ENCODE data around the gene YKT6. TPM values are rescaled to one million over a fixed set of nuclear protein-coding genes. Genes with fewer than 3 reads are reported as not detected.
"Not testable (repeated sequence)": the region's sequence is repeated elsewhere in the genome, so short reads cannot be mapped to it uniquely, and the experiment has no call there.

Gene YKT6
- total RNA-seq, 1 donor from 2014 or later = 89.5 TPM

DNA sequence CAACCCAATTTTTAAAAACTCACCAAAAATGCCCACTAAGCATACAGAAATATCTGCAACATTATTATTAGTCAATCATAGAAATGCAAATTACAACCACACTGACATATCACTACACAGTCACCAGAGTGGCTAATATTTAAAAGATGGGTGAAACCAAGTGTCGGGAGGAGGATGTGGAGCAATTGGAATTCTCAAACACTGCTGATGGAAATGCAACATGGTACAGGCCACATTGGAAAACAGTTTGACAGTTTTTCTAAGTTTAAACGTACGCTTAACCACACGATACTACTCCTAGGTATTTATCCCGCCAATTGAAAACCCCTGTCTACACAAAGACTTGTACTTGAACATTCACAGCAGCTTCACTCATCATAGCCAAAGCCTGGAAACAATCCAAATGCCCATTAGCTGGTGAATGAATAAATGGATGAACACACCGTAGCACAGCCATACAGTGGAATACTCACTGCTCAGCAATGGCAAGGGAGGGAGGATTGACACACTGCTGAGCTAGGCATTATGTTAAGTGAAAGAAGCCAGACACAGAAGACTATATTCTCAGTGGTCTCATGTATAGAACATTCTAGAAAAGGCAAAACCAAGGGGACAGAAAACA lies 27.9 kb upstream of the YKT6 start:
- no peak for TF ChIP-seq CTCF (IDR thresholded peaks at IDR 0.05)

GRCh38 chr7:44173911-44174693 lies 26.7 kb upstream of the YKT6 start:
- no peak overlapping the region for H3K27ac Mint-ChIP-seq (ENCODE audit: unreplicated experiment)
- peaks cover 4% of the 10 kb centered on the region for H3K4me1 Mint-ChIP-seq (ENCODE audit: unreplicated experiment)
- H3K27me3 Mint-ChIP-seq (ENCODE audit: unreplicated experiment) = peaks cover 49% of the 10 kb centered on the region
- peak; percentile 19 for DNase-seq (ENCODE audit: extremely low spot score, unreplicated experiment)
- H3K4me3 Mint-ChIP-seq (ENCODE audit: unreplicated experiment) = no peak overlapping the region
- peaks cover 13% of the 10 kb centered on the region for H3K9me3 Mint-ChIP-seq (ENCODE audit: unreplicated experiment)
- TF ChIP-seq CTCF (IDR thresholded peaks at IDR 0.05) = no peak
- no peaks in the 10 kb centered on the region for H3K36me3 Mint-ChIP-seq (ENCODE audit: unreplicated experiment)

More for the DNA sequence above, 27.9 kb upstream of the YKT6 start:
- Mint-ChIP-seq H3K27ac (ENCODE audit: unreplicated experiment) (no peak overlapping the region), H3K27me3 (ENCODE audit: unreplicated experiment) (peaks cover 58% of the 10 kb centered on the region), H3K36me3 (ENCODE audit: unreplicated experiment) (no peaks in the 10 kb centered on the region), H3K9me3 (ENCODE audit: unreplicated experiment) (peaks cover 13% of the 10 kb centered on the region), H3K4me3 (ENCODE audit: unreplicated experiment) (no peak overlapping the region), H3K4me1 (ENCODE audit: unreplicated experiment) (peaks cover 3% of the 10 kb centered on the region)
- no peak for DNase-seq (ENCODE audit: extremely low spot score, unreplicated experiment)

- not testable (repeated sequence) for H3K4me3 Mint-ChIP-seq (ENCODE audit: unreplicated experiment); H3K27ac Mint-ChIP-seq (ENCODE audit: unreplicated experiment); H3K36me3 Mint-ChIP-seq (ENCODE audit: unreplicated experiment); H3K4me1 Mint-ChIP-seq (ENCODE audit: unreplicated experiment); DNase-seq (ENCODE audit: extremely low spot score, unreplicated experiment)
- Mint-ChIP-seq H3K9me3 (ENCODE audit: unreplicated experiment) (peaks cover 13% of the 10 kb centered on the region), H3K27me3 (ENCODE audit: unreplicated experiment) (peaks cover 49% of the 10 kb centered on the region)
Measured at GRCh38 chr7:44174694-44174948, 26.2 kb upstream of the YKT6 start.

DNA sequence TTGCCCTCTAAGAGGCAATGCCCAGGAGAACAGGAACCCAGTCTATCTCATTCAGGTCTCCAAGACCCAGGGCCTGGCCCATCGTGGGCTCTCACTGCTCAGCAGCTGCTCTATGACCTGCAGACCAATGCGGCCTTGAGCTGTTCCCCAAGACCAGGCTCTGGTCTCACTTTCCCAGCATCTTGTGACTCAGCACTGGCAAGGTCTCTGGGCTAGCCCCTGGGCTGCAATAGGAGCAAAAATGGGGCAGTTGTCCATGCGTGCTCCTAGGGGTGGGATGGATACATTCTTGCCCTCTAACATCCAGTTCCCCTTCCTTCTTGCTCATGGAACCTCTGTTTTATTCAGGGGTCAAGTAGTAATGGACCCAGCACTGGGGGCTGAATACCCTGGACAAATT lies 25.0 kb upstream of the YKT6 start:
- Mint-ChIP-seq H3K9me3 (ENCODE audit: unreplicated experiment) (peaks cover 10% of the 10 kb centered on the region), H3K36me3 (ENCODE audit: unreplicated experiment) (no peaks in the 10 kb centered on the region), H3K4me1 (ENCODE audit: unreplicated experiment) (peaks cover 4% of the 10 kb centered on the region), H3K4me3 (ENCODE audit: unreplicated experiment) (no peak overlapping the region), H3K27ac (ENCODE audit: unreplicated experiment) (no peak overlapping the region), H3K27me3 (ENCODE audit: unreplicated experiment) (peaks cover 39% of the 10 kb centered on the region)
- DNase-seq (ENCODE audit: extremely low spot score, unreplicated experiment) = peak; percentile 56
- no peak for TF ChIP-seq CTCF (IDR thresholded peaks at IDR 0.05)

GRCh38 chr7:44176486-44176885 lies 24.3 kb upstream of the YKT6 start:
- peak; percentile 79 for DNase-seq (ENCODE audit: extremely low spot score, unreplicated experiment)
- TF ChIP-seq CTCF (IDR thresholded peaks at IDR 0.05) = no peak
- peaks cover 43% of the 10 kb centered on the region for H3K27me3 Mint-ChIP-seq (ENCODE audit: unreplicated experiment)
- H3K4me1 Mint-ChIP-seq (ENCODE audit: unreplicated experiment) = peaks cover 4% of the 10 kb centered on the region
- no peaks in the 10 kb centered on the region for H3K36me3 Mint-ChIP-seq (ENCODE audit: unreplicated experiment)
- H3K4me3 Mint-ChIP-seq (ENCODE audit: unreplicated experiment) = no peak overlapping the region
- no peak overlapping the region for H3K27ac Mint-ChIP-seq (ENCODE audit: unreplicated experiment)
- peaks cover 7% of the 10 kb centered on the region for H3K9me3 Mint-ChIP-seq (ENCODE audit: unreplicated experiment)
